22Rv1 (cell line): Measurements from ENCODE around the gene SYN1.

Source experiments
- H3K27ac ChIP-seq: fragments of 450-650 bp; 2 replicates; pipeline ENCODE4 v1.5.1; 2017
- CTCF ChIP-seq: fragments of 450-650 bp; IDR thresholded peaks from 2 replicates; pipeline ENCODE4 v1.5.1; 2017; ENCODE audit warnings: mild to moderate bottlenecking
- ZFX ChIP-seq: fragments of 450-650 bp; IDR thresholded peaks from 2 replicates; pipeline ENCODE4 v1.6.1; 2017; ENCODE audit warnings: antibody characterized with exemption, borderline replicate concordance

Gene SYN1

GRCh38 chrX:47645530-47645929, 25.9 kb upstream of the SYN1 start:
- H3K27ac ChIP-seq: no peak overlapping the region
- no peak for TF ChIP-seq ZFX
- no peak for TF ChIP-seq CTCF

- TF ChIP-seq ZFX (no peak), CTCF (no peak)
- no peak overlapping the region for H3K27ac ChIP-seq
Measured at GRCh38 chrX:47644557-47645091, 25.0 kb upstream of the SYN1 start.

GRCh38 chrX:47643926-47644325, 24.3 kb upstream of the SYN1 start:
- H3K27ac ChIP-seq: no peak overlapping the region
- no peak for TF ChIP-seq CTCF

GRCh38 chrX:47638816-47639215, 19.2 kb upstream of the SYN1 start:
- no peak overlapping the region for H3K27ac ChIP-seq
- no peak for TF ChIP-seq ZFX
- no peak for TF ChIP-seq CTCF

GRCh38 chrX:47637546-47638195, 18.0 kb upstream of the SYN1 start:
- TF ChIP-seq ZFX (no peak), CTCF (no peak)
- H3K27ac ChIP-seq: no peak overlapping the region

- H3K27ac ChIP-seq: no peak overlapping the region
- TF ChIP-seq CTCF: no peak
- TF ChIP-seq ZFX: no peak
Measured at GRCh38 chrX:47634871-47635575, 15.4 kb upstream of the SYN1 start.
